Stimulated activated CD8-positive, alpha-beta memory T cell treated with anti-CD3 and anti-CD28 coated beads, Interleukin-12 subunit alpha, Interleukin-12 subunit beta, amount 100 ng/mL, for 24 hours (primary cell): ENCODE measurements around the gene NSDHL.
A peak's percentile ranks its signal among the peaks of the same experiment; 100 is the strongest.
"Not testable (repeated sequence)": the region's sequence is repeated elsewhere in the genome, so short reads cannot be mapped to it uniquely, and the experiment has no call there.

Source experiments
- DNase-seq: peaks from one replicate; pipeline ENCODE4 v3.0.0-alpha.2; 2020; ENCODE audit errors: extremely low read depth

NSDHL gene

GRCh38 chrX:152830312-152831305, at the start of gene NSDHL, which contains the start of gene CETN2:
Gene NSDHL (plus strand): TSS chrX:152831063. CDS start chrX:152846325, 15,262 bp downstream.
Gene CETN2 (minus strand): TSS chrX:152830757. CDS start chrX:152830710, 47 bp downstream.
- DNase-seq = peak; percentile 85

GRCh38 chrX:152787062-152787461, 43.8 kb upstream of the NSDHL start:
- not testable (repeated sequence) for DNase-seq

GRCh38 chrX:152798945-152799344, 31.9 kb upstream of the NSDHL start:
- no peak for DNase-seq

- no peak for DNase-seq
Measured at GRCh38 chrX:152806035-152806434, 24.8 kb upstream of the NSDHL start.

DNA sequence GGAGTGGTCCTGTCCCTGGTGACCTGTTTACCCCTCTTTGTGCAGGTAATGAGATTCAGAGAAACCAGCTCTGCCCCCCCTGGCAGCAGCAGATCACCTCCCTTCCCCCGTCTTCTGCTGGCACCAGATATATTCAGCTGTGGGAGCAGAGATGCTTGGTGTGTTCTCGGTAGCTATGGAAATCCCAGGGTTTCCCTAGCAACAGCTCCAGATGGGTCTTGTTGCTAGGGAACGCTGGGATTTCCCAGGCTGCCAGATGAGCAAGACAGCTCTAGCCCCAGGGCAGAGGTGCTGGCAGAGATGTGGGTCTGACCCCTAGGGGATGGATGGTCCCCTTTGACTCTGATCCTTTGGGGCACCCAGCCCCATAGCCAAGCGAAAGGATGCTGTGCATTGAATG, 20.5 kb upstream of the NSDHL start:
- DNase-seq = no peak

DNA sequence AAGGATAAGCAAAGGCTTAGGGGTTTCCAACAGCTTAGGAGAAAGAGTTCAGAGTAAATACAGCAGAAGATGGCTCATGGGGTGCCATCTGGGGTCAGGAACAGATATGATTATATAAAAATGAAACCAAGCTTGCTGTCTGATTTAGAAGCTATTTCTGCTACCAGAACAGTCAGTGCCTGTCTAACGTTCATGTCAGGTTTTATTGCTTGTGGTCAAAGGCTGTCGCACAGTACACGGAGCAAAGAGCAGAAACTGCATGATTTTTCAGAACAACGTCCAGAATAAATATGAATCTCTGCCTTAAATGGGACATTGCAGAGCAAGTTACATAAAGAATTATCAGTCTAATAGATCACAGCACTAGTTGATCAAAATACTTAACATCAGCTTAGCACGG, 17.7 kb upstream of the NSDHL start:
- DNase-seq = no peak

GRCh38 chrX:152814048-152814447, 16.8 kb upstream of the NSDHL start:
- no peak for DNase-seq

DNA sequence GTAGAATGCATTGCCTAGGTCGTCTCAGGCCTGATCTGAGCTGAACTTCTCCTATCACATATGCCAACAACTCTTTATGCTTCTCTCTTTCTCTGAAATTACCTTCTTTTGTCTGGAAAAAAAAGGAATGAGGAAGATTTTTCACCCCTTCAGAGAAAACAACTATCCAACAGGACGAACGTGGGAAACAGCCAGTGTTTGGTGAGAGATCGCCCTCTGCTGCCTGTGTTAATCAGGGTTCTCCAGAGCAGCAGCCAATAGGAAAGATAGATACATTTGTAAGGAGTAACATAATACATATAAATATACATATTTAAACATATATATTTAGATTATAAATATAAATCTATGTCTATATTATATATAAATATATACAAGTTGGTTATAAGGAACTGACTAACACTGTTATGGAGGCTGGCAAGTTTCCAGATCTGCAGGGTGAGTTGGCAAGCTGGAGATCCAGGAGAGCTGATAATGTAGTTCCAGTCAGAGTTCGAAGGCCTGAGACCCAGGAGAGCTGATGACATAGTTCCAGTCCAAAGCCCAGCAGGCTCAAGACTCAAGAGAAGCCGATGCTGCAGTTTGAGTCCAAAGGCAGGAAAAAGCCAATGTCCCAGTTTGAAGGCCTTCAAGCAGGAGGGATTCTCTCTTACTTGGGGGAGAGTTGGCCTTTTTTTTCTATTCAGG, 13.6 kb upstream of the NSDHL start:
- no peak for DNase-seq

GRCh38 chrX:152818356-152818755, 12.5 kb upstream of the NSDHL start:
- DNase-seq = no peak

DNA sequence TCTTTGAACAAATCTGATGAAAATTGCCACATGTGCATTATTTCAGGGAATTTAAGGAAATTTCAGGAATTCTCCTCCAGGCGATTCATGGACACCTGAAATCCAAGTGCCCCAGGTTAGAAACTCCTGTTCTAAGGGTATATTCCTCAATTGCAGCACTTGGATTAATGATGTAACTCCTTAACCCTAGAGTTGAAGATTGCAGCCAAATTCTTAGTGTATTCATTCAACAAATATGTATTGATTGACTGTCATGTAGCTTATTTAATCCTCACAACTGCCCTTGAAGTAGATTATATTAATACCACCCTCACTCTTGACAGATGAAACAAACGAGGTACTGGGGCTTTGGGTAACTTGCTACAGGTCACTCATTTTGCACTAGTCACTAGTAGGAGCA, 11.6 kb upstream of the NSDHL start:
- DNase-seq = no peak

GRCh38 chrX:152819732-152820131, 11.1 kb upstream of the NSDHL start:
- no peak for DNase-seq

DNA sequence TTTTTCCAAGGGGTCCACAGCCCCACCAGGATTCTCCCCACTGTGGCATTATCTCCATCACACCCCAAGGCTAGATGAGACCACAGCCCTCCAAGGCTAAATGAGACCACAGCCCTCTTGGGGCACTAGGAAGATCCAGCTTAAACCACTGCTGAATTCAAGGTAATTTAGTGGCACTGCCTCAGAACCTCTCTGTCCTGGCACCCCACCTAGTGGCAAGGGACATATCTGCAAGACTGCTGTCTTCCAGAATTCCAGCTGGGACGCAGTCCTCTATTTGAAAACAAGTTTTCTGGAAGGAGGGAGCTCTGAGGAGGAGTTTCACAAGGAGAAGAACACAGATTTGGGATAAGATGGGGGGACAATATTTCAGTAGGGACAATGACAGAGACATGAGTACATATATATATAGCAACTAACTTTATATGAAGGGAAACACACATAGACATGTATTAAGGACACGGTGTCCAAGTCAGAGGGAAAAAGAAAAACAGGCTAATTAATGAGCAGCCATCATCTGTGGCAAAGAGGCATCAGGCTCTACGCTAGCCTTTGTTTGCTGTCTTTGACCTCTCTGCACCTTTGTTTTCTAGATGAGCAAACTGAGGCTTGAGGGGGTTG, 9.6 kb upstream of the NSDHL start:
- no peak for DNase-seq

GRCh38 chrX:152822383-152823086, 8.3 kb upstream of the NSDHL start:
- DNase-seq = no peak

- no peak for DNase-seq
Measured at GRCh38 chrX:152823657-152824056, 7.2 kb upstream of the NSDHL start.

DNA sequence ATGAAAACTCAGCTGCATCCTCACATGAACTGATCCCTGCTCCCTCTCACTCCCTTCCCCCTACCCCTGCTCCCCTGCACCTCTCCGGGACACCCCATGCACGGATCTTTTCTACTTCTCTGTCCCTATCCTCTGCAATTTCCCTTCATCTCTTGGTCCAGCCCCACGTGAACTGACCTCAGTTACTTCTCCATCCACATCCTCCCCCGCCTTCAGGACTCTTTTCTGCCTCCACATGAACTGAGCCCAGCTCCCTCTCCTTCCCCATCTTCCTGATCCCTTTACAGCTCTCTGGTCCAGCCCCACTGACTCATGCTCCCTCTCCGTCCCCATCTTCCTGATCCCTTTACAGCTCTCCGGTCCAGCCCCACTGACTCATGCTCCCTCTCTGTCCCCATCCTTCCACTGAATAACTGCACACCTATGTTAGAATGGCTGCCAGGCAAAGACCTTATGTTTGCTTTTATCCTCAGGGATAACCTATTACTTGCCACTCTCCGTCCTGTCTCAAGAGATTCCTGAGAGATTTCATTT, 6.0 kb upstream of the NSDHL start:
- DNase-seq = no peak

GRCh38 chrX:152831391-152831790, 528 bp downstream of the NSDHL start:
- DNase-seq = no peak

DNA sequence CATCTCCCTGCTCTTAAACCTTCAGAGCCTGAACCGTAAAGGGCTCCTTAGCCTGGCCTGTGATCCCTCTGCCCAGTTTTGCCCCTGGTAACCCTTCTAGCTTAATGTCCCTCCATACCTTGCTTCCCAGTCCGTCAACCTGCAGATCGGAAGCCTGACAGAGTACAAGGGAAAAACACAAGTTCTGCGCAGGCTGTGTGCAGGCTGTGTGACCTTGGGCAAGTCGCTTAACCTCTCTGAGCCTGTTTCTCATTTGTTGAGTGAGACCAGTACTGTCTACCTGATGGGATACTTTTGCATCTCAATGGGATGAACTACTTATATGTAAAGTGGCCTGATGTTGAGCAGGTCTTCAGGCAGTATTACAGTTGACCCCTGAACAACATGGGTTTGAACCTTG, 1.7 kb downstream of the NSDHL start:
- DNase-seq = no peak

DNA sequence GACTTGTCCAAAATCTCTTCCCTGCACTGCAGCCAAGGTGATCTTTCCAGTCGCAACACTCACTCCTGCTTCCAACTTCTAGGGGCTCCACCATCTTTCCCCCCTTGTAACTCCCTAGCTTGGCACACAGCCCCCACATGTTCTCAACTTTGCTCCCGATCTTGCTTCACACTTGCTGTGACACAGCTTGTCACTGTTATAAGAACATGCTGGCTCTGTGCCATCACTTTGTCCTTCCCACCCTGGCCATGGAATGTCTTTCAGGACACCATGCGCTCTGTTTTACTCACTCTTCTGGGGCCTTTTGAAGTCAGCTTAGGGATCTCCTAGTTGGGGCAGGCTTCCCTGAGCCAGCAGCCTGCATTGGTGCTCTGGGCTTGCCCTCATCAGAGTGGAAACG, 2.5 kb downstream of the NSDHL start:
- no peak for DNase-seq

- DNase-seq = not testable (repeated sequence)
Measured at GRCh38 chrX:152835470-152835869, 4.6 kb downstream of the NSDHL start.

- no peak for DNase-seq
Measured at GRCh38 chrX:152842772-152843338, 12.0 kb downstream of the NSDHL start.

GRCh38 chrX:152843852-152844251, 13.0 kb downstream of the NSDHL start:
- DNase-seq = no peak
